B cell (primary cell): ENCODE results near the gene RNU6-7.

ENCODE experiments used
- EZH2 ChIP-seq: IDR thresholded peaks from 2 replicates; pipeline ENCODE4 v1.6.1; 2012; ENCODE audit warnings: borderline replicate concordance, low read depth, mild to moderate bottlenecking, moderate library complexity, low read length; ENCODE audit not compliant: insufficient read depth, poor library complexity, severe bottlenecking
- TF ChIP-seq, protein P1 (sequence below): fragments of 200-600 bp; IDR thresholded peaks from one replicate; pipeline ENCODE4 v1.8.0; 2022; ENCODE audit warnings: antibody characterized with exemption, mild to moderate bottlenecking

GRCh38 chr14:32246751-32247150 lies 44.9 kb downstream of the RNU6-7 start:
- TF ChIP-seq, protein P1, sequence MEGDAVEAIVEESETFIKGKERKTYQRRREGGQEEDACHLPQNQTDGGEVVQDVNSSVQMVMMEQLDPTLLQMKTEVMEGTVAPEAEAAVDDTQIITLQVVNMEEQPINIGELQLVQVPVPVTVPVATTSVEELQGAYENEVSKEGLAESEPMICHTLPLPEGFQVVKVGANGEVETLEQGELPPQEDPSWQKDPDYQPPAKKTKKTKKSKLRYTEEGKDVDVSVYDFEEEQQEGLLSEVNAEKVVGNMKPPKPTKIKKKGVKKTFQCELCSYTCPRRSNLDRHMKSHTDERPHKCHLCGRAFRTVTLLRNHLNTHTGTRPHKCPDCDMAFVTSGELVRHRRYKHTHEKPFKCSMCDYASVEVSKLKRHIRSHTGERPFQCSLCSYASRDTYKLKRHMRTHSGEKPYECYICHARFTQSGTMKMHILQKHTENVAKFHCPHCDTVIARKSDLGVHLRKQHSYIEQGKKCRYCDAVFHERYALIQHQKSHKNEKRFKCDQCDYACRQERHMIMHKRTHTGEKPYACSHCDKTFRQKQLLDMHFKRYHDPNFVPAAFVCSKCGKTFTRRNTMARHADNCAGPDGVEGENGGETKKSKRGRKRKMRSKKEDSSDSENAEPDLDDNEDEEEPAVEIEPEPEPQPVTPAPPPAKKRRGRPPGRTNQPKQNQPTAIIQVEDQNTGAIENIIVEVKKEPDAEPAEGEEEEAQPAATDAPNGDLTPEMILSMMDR = no peak
- TF ChIP-seq EZH2 = no peak
